NCI-H774 (cell line): Measurements from ENCODE around the gene NDUFAF2.
"Not testable (repeated sequence)": the region's sequence is repeated elsewhere in the genome, so short reads cannot be mapped to it uniquely, and the experiment has no call there.

Source experiments
- DNase-seq: peaks from one replicate; lab custom pipeline; 2025; lab: John Stamatoyannopoulos, UW

NDUFAF2 gene

DNA sequence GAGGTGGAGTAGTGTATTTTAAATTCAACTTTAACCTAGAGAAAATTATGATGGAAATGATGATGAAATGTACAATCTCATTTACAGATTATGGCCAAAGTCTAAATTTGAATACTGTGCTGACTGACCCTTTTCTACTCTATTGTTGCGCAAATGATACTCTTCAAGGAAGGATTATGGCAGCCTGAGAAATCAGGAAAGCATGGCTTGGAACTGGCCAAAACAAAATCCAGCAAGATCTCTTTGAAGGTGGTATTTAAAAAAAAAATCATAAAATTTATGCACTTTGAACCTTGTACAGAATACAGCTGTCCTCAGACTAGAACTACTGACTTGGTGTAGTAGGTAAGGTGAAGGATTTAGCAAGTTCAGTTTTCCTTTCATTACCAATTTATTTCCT lies 105.3 kb downstream of the NDUFAF2 start:
- DNase-seq: no peak

- DNase-seq: no peak
Observed at GRCh38 chr5:61051267-61051666, 106.3 kb downstream of the NDUFAF2 start.

DNA sequence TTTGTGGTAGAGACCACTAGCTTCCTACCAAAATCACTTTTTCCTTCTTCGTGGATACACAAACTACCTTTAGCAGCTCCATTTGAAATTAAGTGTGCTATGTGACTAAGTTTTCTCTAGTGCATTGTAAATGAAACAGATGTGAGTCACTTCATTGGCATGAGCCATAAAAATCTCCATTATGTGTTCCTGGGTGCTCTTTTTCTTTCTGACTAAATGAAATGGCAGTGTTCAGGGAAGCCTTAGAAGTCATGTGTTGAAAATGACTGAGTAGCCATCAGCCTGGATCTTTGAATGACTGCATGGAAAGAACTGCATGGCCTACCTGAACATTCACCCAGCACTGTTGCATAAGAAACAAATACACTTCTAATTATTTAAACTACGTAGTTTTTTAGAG lies 107.9 kb downstream of the NDUFAF2 start:
- DNase-seq: no peak

DNA sequence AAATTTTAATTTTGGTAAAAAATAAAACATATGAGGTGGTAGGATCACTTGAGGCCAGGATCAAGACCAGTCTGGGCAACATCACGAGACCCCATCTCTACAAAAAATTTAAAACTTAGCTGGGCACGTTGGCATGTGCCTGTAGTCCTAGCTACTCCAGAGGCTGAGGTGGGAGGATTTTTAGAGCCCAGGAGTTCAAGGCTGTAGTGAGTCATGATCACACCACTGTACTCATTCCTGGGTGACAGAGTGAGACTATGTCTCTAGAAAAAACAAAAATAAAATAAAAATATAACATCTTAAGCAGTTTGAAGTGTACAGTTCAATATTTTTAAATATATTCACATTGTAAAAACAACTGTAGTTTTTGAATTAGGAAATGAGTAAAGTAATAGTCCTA lies 108.9 kb downstream of the NDUFAF2 start:
- DNase-seq: no peak

GRCh38 chr5:61055434-61056006 lies 110.5 kb downstream of the NDUFAF2 start:
- DNase-seq: peak; percentile 48

DNA sequence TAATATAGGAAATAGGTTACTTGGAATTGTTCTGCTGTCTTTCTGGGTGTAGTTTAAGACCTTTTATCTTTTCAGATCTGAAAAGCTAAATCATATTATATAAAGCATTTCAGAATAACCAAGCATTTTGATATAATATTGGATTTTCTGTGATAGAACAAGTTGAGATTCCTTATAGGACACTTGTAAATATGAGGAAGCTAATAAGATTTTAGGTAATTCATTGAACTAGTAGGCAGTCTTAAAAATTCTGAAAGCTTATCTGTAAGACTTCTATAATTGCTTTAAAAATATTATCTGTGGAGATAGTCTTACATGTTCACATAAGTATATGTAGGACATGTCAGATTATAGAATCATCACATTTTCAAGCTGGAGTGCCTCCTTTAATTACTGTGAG lies 114.5 kb downstream of the NDUFAF2 start:
- no peak for DNase-seq

DNA sequence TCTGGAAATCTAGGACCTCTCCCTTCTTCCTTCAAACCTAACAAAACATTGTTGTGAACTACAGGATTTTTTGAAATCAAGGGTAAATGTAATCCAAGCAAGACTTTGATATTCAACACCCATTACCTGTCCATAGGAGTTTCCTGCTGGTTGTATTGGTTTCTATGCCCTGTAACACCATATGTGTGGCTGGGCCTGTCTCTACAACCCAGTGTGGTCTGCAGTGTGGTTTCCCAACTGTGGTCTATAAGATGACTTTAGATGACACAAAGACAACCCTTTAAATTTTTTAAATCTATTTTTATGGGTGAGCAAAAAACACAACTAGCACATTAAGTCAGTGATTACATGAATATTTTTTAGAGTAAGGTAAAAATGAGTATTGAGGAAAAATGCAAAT lies 124.1 kb downstream of the NDUFAF2 start:
- DNase-seq: no peak

GRCh38 chr5:61071526-61071925 lies 126.5 kb downstream of the NDUFAF2 start:
- DNase-seq: no peak

DNA sequence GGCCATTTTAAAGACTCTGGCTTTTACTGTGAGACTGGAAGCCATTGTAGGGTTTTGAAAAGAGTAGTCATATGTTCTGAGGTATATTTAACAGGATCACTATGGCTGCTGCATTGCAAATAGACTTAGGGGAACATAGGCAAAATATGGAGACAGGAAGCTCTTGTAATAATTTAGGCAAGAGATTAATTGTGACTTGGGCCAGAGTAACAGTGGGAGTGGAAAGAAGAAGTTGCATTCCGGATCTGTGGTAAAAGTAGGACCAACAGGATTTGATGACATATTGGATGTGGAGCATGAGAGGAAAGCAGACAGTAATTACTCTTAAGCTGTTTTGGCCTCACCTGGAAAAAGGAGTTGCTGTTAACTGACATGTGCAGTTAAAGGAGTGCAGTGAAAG lies 131.6 kb downstream of the NDUFAF2 start:
- no peak for DNase-seq

DNA sequence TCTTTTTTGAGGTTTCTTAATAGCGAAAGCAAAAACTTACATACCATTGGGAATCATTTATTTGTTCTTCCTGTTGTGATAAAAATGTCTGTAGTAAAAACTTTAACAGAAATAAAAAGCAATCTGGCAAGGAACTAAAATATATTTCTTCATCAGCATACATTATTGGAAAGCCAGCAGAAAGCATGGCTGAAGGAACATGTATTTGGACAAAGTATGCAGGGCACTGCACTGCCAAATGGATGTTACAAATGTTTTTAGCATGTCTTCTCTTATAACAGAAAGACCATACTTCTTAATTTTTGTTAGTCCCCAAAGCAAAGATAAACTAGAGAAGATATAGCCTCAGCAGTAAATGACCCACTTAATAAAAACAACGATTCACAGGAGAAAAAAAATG lies 136.7 kb downstream of the NDUFAF2 start:
- DNase-seq: no peak

DNA sequence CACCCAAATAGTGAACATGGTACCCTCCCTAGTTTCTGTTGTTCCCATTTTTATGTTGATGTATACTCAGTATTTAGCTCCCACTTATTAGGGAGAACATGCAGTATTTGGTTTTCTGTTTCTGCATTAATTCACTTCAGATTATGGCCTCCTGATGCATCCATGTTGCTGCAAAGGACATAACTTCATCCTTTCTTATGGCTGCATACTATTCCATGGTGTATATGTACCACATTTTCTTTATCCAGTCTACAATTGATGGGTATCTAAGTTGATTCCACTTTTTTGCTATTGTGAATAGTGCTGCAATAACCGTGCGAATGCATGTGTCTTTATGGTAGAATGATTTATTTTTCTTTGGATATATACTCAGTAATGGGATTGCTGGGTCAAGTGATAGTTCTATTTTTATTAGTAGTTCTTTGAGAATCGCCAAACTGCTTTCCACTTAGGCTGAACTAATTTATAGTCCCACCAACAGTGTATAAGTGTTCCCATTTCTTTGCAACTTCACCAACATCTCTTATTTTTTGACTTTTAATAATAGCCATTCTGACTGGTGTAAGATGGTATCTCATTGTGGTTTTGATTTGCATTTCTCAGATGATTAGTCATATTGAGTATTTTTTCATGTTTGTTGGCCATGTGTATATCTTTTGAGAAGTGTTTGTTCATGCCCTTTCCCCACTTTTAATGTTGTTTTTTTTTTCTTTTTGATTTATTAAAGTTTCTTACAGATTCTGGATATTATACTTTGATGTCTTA lies 137.7 kb downstream of the NDUFAF2 start:
- no peak for DNase-seq

DNA sequence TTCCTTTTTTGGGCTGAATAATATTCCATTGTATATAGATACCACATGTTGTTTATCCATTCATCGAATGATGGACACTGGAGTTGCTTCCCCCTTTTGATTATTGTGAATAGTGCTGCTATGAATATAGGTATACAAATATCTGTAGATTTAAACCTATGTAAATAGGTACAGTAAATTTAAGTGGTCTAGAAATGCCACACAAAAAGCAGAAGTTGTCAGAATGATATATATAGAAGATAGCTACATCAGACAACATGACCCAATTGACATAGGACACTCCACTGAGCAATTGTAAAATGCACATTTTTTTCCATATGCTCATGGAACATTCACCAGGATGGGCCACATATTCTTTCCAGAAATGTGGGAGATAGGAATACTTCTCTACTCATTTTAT lies 139.7 kb downstream of the NDUFAF2 start:
- DNase-seq: no peak

- no peak for DNase-seq
Observed at GRCh38 chr5:61085885-61086284, 140.9 kb downstream of the NDUFAF2 start.

- DNase-seq: no peak
Observed at GRCh38 chr5:61087921-61088320, 142.9 kb downstream of the NDUFAF2 start.

DNA sequence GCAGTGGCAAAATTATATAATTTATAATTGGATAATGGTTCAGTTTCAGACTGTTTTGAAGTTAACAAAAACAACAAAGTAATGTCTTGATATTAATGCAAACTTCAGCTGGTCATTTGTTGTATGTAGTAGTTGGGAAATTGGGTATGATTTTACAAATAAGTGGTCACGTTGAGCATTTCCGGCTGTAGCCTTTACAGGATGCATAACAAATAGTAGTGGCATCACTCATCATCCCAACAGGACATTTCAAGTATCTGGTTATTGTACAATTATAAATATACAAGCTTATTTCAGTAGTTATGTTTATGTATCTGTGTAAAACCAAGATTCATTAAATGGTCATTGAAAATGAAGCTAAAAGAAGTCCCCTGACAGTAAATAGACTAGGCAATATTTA lies 144.3 kb downstream of the NDUFAF2 start:
- DNase-seq: no peak

GRCh38 chr5:61093046-61093771 lies 148.2 kb downstream of the NDUFAF2 start:
- not testable (repeated sequence) for DNase-seq

- no peak for DNase-seq
Observed at GRCh38 chr5:61097465-61097864, 152.5 kb downstream of the NDUFAF2 start.

- DNase-seq: no peak
Observed at GRCh38 chr5:61098251-61098995, 153.4 kb downstream of the NDUFAF2 start.

DNA sequence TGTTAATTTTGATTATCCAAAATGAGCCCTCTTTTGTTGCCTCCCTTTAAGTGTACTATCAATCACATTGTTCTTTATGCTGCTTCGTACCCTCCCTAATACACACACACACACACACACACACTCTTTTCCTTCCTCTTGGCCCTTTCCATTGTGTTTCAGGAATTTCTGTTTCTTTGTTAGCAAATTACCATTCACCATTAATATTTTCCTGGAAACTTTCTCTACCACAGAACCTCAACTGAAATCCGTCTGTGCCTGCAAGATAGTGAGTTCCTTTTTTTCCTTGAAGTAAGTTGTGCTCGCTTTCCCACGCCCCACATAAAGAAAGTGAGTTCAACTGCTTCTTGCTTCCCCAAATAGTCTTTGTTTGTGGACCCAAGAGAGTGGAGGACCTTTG lies 155.4 kb downstream of the NDUFAF2 start:
- DNase-seq: no peak

DNA sequence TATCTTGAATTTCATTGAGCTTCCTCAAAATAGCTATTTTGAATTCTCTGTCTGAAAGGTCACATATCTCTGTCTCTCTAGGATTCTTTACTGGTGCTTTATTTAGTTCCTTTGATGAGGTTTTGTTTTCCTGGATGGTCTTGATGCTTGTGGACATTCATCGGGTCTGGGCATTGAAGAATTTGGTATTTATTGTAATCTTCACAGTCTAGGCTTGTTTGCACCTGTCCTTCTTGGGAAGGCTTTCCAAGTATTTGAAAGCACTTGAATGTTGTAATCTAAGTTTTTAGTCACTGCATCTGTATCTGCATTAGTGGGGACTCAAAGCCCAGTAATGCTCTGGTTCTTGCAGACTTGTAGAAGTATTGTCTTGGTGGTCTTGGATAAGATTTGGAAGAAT lies 169.4 kb downstream of the NDUFAF2 start:
- no peak for DNase-seq

GRCh38 chr5:61115968-61116367 lies 171.0 kb downstream of the NDUFAF2 start:
- no peak for DNase-seq

GRCh38 chr5:61119066-61119465 lies 174.1 kb downstream of the NDUFAF2 start:
- DNase-seq: no peak

DNA sequence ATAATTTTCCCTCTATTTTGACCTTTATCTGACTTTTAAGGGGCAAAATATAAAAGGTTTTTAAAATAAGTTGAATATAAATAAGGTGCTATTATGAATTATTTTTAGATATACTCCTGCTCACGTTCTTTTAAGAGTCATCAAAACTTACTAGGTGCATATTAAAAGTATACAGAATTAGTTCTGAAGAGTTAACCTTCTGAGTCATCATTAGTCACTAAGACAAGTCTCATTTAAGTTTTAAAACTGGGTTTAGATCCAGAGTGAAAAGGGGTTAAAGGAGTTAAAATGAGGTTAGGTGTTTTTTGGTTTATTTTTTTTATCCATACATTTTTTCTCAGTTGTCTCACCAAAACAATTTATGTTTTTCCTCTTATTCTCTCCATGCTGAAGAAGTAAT lies 175.5 kb downstream of the NDUFAF2 start:
- DNase-seq: no peak
